Upper lobe of right lung (tissue), 1 donor: ENCODE measurements around the gene RAD18. TPM values are rescaled to one million over a fixed set of nuclear protein-coding genes. Genes with fewer than 3 reads are reported as not detected.
A peak's percentile ranks its signal among the peaks of the same experiment; 100 is the strongest.

Experiments
- ATAC-seq: fragments of 200-7000 bp; cut with Tn5 transposase; one replicate; pipeline ENCODE4 v1.9.1; 2020; ENCODE audit warnings: mild to moderate bottlenecking, moderate library complexity
- DNase-seq: peaks from one replicate; pipeline ENCODE4 v3.0.0-alpha.2; 2020
- H3K27ac ChIP-seq: fragments of 200-600 bp; one replicate; pipeline ENCODE4 v1.8.0; 2022
- H3K27me3 ChIP-seq: fragments of 200-600 bp; one replicate; pipeline ENCODE4 v1.8.0; 2022; ENCODE audit warnings: mild to moderate bottlenecking
- H3K36me3 ChIP-seq: fragments of 200-600 bp; one replicate; pipeline ENCODE4 v1.8.0; 2022
- H3K4me1 ChIP-seq: fragments of 200-600 bp; one replicate; pipeline ENCODE4 v1.8.0; 2022
- H3K4me3 ChIP-seq: fragments of 200-600 bp; one replicate; pipeline ENCODE4 v1.8.0; 2022; ENCODE audit warnings: mild to moderate bottlenecking
- H3K9me3 ChIP-seq: fragments of 200-600 bp; one replicate; pipeline ENCODE4 v1.8.0; 2022
- CTCF ChIP-seq: fragments of 200-600 bp; IDR thresholded peaks from one replicate; pipeline ENCODE4 v1.8.0; 2022; ENCODE audit warnings: antibody characterized with exemption
- intact Hi-C: fragments of 100-400 bp; cut with DNase I; formaldehyde crosslinking; loops from one replicate; pipeline ENCODE4 v1.11.0; 2022
- long read RNA-seq: library from polyadenylated mRNA; unstranded; transcript quantifications from one replicate; pipeline ENCODE4 v2.0.0, GENCODE V29; 2021
- total RNA-seq: library from RNA; stranded (reverse); fragmentation: NEBNext Ultra II Directional; extraction: Animal tissue kit (Norgen Biotek cat#: 25700); gene quantifications from one replicate; pipeline ENCODE4 v1.2.1, GENCODE V29; 2021
- donor health status: DM: no; HTN: yes; CAD: no; lungs with severe emphysema.

The RAD18 gene
- 15.0 TPM for total RNA-seq
- long read RNA-seq, full-length matches to known transcripts: 4 of 16 reads
- long read RNA-seq, partial matches to known transcripts: 1 of 16 reads
- long read RNA-seq, other reads (novel, unspliced or antisense): 11 of 16 reads

GRCh38 chr3:8963137-8963853 is at the start of gene RAD18:
RAD18 (minus strand) TSS chr3:8963472; CDS start chr3:8963385, 87 bp downstream.
- ATAC-seq: peak; percentile 96
- intact Hi-C loops: no loop called here
- Histone ChIP-seq H3K4me3 (peak within 1 kb of the TSS; percentile 75), H3K4me1 (peaks cover 9% of the 10 kb centered on the region), H3K36me3 (no peaks in the 10 kb centered on the region), H3K27ac (peak within 1 kb of the TSS; percentile 86), H3K27me3 (peaks cover 4% of the 10 kb centered on the region), H3K9me3 (no peaks in the 10 kb centered on the region)
- no peak for TF ChIP-seq CTCF
- peak; percentile 94 for DNase-seq

- Histone ChIP-seq H3K36me3 (no peaks in the 10 kb centered on the region), H3K4me3 (no peak overlapping the region), H3K27ac (no peak overlapping the region), H3K9me3 (no peaks in the 10 kb centered on the region), H3K27me3 (no peaks in the 10 kb centered on the region), H3K4me1 (no peaks in the 10 kb centered on the region)
- TF ChIP-seq CTCF: no peak
- ATAC-seq (no peak), DNase-seq (no peak)
- intact Hi-C loops: no loop called here
These were observed 49.2 kb upstream of the RAD18 start for GRCh38 chr3:9012521-9012920.

GRCh38 chr3:9009976-9010545 is 46.8 kb upstream of the RAD18 start:
- intact Hi-C loops: no loop called here
- Histone ChIP-seq H3K27me3 (no peaks in the 10 kb centered on the region), H3K36me3 (no peaks in the 10 kb centered on the region), H3K27ac (no peak overlapping the region), H3K4me3 (no peak overlapping the region), H3K9me3 (no peaks in the 10 kb centered on the region), H3K4me1 (no peaks in the 10 kb centered on the region)
- no peak for TF ChIP-seq CTCF
- ATAC-seq: no peak
- DNase-seq: no peak

- Histone ChIP-seq H3K4me3 (no peak overlapping the region), H3K27ac (no peak overlapping the region), H3K9me3 (no peaks in the 10 kb centered on the region), H3K36me3 (no peaks in the 10 kb centered on the region), H3K27me3 (no peaks in the 10 kb centered on the region), H3K4me1 (no peaks in the 10 kb centered on the region)
- intact Hi-C loops: no loop called here
- DNase-seq: no peak
- ATAC-seq: no peak
- no peak for TF ChIP-seq CTCF
These were observed 45.4 kb upstream of the RAD18 start for GRCh38 chr3:9008550-9009255.

- no peak overlapping the region for H3K4me3 ChIP-seq
- H3K9me3 ChIP-seq: no peaks in the 10 kb centered on the region
- intact Hi-C loops: no loop called here
- no peak overlapping the region for H3K27ac ChIP-seq
- no peaks in the 10 kb centered on the region for H3K4me1 ChIP-seq
- ATAC-seq: no peak
- no peaks in the 10 kb centered on the region for H3K27me3 ChIP-seq
- DNase-seq: no peak
- no peaks in the 10 kb centered on the region for H3K36me3 ChIP-seq
- TF ChIP-seq CTCF: no peak
These were observed 44.7 kb upstream of the RAD18 start for GRCh38 chr3:9007928-9008327.
